ENCODE measurements around the gene ADAMTSL3.

DNA sequence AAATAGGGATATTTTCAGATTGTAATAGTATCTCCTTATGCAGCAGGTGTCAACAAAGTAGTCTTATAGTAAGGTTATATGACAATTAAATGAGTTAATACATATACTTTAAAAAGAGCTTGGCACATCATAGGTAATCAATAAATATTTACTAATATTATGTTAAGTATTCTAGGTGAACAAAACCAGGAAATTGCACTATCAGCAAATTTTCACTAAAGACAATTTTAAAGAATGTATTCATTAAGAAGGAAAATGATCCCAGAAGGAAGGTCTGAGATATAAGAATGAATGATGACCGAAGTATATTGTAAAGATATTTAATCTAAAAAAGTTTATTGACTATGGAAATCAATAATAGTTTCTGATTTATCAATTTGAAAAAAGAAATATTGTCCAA is 281.9 kb downstream of the ADAMTSL3 start:
- TF ChIP-seq, protein P1, sequence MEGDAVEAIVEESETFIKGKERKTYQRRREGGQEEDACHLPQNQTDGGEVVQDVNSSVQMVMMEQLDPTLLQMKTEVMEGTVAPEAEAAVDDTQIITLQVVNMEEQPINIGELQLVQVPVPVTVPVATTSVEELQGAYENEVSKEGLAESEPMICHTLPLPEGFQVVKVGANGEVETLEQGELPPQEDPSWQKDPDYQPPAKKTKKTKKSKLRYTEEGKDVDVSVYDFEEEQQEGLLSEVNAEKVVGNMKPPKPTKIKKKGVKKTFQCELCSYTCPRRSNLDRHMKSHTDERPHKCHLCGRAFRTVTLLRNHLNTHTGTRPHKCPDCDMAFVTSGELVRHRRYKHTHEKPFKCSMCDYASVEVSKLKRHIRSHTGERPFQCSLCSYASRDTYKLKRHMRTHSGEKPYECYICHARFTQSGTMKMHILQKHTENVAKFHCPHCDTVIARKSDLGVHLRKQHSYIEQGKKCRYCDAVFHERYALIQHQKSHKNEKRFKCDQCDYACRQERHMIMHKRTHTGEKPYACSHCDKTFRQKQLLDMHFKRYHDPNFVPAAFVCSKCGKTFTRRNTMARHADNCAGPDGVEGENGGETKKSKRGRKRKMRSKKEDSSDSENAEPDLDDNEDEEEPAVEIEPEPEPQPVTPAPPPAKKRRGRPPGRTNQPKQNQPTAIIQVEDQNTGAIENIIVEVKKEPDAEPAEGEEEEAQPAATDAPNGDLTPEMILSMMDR (IDR thresholded peaks at IDR 0.05) = no peak
- TF ChIP-seq RXRA (IDR thresholded peaks at IDR 0.05; ENCODE audit: borderline replicate concordance, low read depth) = no peak
- TF ChIP-seq POLR2AphosphoS5 (IDR thresholded peaks at IDR 0.05; ENCODE audit: low read depth, low read length) = no peak
- TF ChIP-seq YY1 (IDR thresholded peaks at IDR 0.05; ENCODE audit: low read depth) = no peak
- no peak for TF ChIP-seq NRF1 (IDR thresholded peaks at IDR 0.05; ENCODE audit: low read depth, low read length)
- TF ChIP-seq, protein P2, sequence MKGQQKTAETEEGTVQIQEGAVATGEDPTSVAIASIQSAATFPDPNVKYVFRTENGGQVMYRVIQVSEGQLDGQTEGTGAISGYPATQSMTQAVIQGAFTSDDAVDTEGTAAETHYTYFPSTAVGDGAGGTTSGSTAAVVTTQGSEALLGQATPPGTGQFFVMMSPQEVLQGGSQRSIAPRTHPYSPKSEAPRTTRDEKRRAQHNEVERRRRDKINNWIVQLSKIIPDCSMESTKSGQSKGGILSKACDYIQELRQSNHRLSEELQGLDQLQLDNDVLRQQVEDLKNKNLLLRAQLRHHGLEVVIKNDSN (IDR thresholded peaks at IDR 0.05; ENCODE audit: borderline replicate concordance, low read depth) = no peak
- TF ChIP-seq MXI1 (IDR thresholded peaks at IDR 0.05; ENCODE audit: low read depth, low read length) = no peak
- TF ChIP-seq FOXM1 (IDR thresholded peaks at IDR 0.05; ENCODE audit: low read depth) = no peak
- no peak for TF ChIP-seq CHD2 (IDR thresholded peaks at IDR 0.05; ENCODE audit: low read length, partially characterized antibody)
- TF ChIP-seq EP300 (IDR thresholded peaks at IDR 0.05; ENCODE audit: borderline replicate concordance in 1 of 2, low read depth in 1 of 2, low read length in 1 of 2) = no peak
- TF ChIP-seq SIN3A (IDR thresholded peaks at IDR 0.05; ENCODE audit: borderline replicate concordance, low read depth, low read length) = no peak
- TF ChIP-seq RFX5 (IDR thresholded peaks at IDR 0.05; ENCODE audit: low read length) = no peak
- TF ChIP-seq MAX (IDR thresholded peaks at IDR 0.05; ENCODE audit: low read depth) = no peak

All from SK-N-SH (cell line).